Left lung (tissue), 10 donors: ENCODE data around the gene PDE4D. TPM values are rescaled to one million over a fixed set of nuclear protein-coding genes. Genes with fewer than 3 reads are reported as not detected.
A peak's percentile ranks its signal among the peaks of the same experiment; 100 is the strongest.

Source experiments
- ATAC-seq: fragments of 200-7000 bp; cut with Tn5 transposase; one replicate; pipeline ENCODE4 v1.9.1; 2020; ENCODE audit warnings: moderate library complexity
- DNase-seq, 4 donors: peaks; one replicate each; pipeline ENCODE4 v3.0.0-alpha.2; 2013 to 2020
- H3K27ac ChIP-seq, 2 donors: fragments of 200-600 bp; sonication (generic) in 1 of 2; one replicate each; pipeline versions ENCODE4 v1.5.0 to v1.8.0; 2020 to 2021
- H3K27me3 ChIP-seq, 2 donors: fragments of 200-600 bp; sonication (generic) in 1 of 2; one replicate each; pipeline versions ENCODE4 v1.5.0 to v1.8.0; 2020 to 2021
- H3K36me3 ChIP-seq, 2 donors: fragments of 200-600 bp; sonication (generic) in 1 of 2; one replicate each; pipeline versions ENCODE4 v1.5.0 to v1.8.0; 2020 to 2021
- H3K4me1 ChIP-seq, 2 donors: fragments of 200-600 bp; one replicate each; pipeline ENCODE4 v1.8.0; 2021
- H3K4me3 ChIP-seq, 2 donors: fragments of 200-600 bp; sonication (generic) in 1 of 2; one replicate each; pipeline versions ENCODE4 v1.5.0 to v1.8.0; 2020 to 2021; ENCODE audit warnings: mild to moderate bottlenecking in 1 of 2
- H3K9me3 ChIP-seq, 2 donors: fragments of 200-600 bp; sonication (generic) in 1 of 2; one replicate each; pipeline versions ENCODE4 v1.5.0 to v1.8.0; 2020 to 2021
- intact Hi-C, 2 donors: fragments of 100-400 bp; cut with DNase I; formaldehyde crosslinking; loops; one replicate each; pipeline versions ENCODE4 v1.11.2 to v1.14.2; 2022
- polyA plus RNA-seq, 6 donors: library from polyadenylated mRNA; unstranded; fragments of 120-200 nt; gene quantifications; one replicate each; pipeline ENCODE4 v1.2.1, GENCODE V29; 2013; ENCODE audit not compliant: insufficient read length in 6 of 6
- total RNA-seq, 2 donors: library from RNA; stranded (reverse); fragmentation: NEBNext Ultra II Directional; extraction: Animal tissue kit (Norgen Biotek cat#: 25700); gene quantifications; one replicate each; pipeline ENCODE4 v1.2.1, GENCODE V29; 2021
- TF ChIP-seq, protein P1 (sequence below), 2 donors: fragments of 200-600 bp; sonication (generic) in 1 of 2; IDR thresholded peaks; one replicate each; pipeline versions ENCODE4 v1.5.0 to v1.8.0; 2021; ENCODE audit warnings: antibody characterized with exemption in 2 of 2
- donor health status: DM: no; HTN: yes; CAD: no.
- donor health status: DM: no; HTN: no; CAD: no.

Gene PDE4D
- total and polyA plus RNA-seq, 8 donors: 21.4 to 57.1 (median 25.4) TPM

DNA sequence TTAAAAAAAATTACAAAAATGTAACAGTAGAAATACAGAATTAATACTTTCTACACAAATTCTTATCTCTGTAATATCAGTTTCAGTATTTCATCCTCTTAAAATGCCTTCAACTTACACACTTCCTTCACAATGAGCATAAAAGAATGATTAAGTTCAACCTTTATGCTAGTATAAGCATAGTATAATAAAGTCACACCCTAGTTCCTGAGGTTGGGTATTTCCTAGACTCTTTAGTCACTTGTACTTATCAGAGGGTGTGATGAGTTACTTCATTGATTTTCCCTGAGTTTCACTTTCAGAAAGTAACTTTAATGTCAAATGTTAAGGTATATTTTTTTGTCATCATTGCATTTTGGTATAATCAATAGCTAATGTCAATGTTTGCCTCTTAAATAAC lies 302.4 kb downstream of the PDE4D start:
- intact Hi-C loops: no loop called here
- no peaks in the 10 kb centered on the region for H3K9me3 ChIP-seq
- no peak overlapping the region for H3K27ac ChIP-seq
- no peaks in the 10 kb centered on the region for H3K36me3 ChIP-seq
- no peak for DNase-seq
- H3K27me3 ChIP-seq: no peaks in the 10 kb centered on the region
- TF ChIP-seq, protein P1, sequence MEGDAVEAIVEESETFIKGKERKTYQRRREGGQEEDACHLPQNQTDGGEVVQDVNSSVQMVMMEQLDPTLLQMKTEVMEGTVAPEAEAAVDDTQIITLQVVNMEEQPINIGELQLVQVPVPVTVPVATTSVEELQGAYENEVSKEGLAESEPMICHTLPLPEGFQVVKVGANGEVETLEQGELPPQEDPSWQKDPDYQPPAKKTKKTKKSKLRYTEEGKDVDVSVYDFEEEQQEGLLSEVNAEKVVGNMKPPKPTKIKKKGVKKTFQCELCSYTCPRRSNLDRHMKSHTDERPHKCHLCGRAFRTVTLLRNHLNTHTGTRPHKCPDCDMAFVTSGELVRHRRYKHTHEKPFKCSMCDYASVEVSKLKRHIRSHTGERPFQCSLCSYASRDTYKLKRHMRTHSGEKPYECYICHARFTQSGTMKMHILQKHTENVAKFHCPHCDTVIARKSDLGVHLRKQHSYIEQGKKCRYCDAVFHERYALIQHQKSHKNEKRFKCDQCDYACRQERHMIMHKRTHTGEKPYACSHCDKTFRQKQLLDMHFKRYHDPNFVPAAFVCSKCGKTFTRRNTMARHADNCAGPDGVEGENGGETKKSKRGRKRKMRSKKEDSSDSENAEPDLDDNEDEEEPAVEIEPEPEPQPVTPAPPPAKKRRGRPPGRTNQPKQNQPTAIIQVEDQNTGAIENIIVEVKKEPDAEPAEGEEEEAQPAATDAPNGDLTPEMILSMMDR (IDR thresholded peaks at IDR 0.05): no peak
- H3K4me1 ChIP-seq: no peaks in the 10 kb centered on the region
- H3K4me3 ChIP-seq: no peak overlapping the region
- ATAC-seq: no peak

DNA sequence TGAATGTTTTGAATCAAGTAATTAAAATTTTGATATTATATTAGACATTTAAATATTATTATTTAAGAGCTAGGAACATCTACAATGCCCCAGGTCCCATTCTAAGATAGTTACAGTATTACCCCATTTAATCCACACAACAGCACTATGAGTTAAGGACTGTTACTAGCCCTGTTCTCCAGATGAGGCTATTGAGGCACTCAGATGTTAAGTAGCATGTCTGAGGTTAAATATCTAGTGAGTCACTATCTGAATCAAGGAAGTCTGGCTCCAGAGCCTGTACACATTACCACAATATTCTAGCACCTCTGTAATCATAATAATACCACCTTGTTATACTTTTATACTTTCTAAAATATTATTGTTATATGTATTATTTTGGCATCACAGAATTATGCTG lies 304.6 kb downstream of the PDE4D start:
- TF ChIP-seq, protein P1 (IDR thresholded peaks at IDR 0.05): no peak
- H3K27me3 ChIP-seq: no peaks in the 10 kb centered on the region
- ATAC-seq: peak; percentile 57
- no peaks in the 10 kb centered on the region for H3K4me1 ChIP-seq
- H3K36me3 ChIP-seq: no peaks in the 10 kb centered on the region
- intact Hi-C loops: no loop called here
- no peak overlapping the region for H3K4me3 ChIP-seq
- no peaks in the 10 kb centered on the region for H3K9me3 ChIP-seq
- no peak for DNase-seq
- H3K27ac ChIP-seq: peak overlapping the region in 1 of 2 donors; percentile 15

DNA sequence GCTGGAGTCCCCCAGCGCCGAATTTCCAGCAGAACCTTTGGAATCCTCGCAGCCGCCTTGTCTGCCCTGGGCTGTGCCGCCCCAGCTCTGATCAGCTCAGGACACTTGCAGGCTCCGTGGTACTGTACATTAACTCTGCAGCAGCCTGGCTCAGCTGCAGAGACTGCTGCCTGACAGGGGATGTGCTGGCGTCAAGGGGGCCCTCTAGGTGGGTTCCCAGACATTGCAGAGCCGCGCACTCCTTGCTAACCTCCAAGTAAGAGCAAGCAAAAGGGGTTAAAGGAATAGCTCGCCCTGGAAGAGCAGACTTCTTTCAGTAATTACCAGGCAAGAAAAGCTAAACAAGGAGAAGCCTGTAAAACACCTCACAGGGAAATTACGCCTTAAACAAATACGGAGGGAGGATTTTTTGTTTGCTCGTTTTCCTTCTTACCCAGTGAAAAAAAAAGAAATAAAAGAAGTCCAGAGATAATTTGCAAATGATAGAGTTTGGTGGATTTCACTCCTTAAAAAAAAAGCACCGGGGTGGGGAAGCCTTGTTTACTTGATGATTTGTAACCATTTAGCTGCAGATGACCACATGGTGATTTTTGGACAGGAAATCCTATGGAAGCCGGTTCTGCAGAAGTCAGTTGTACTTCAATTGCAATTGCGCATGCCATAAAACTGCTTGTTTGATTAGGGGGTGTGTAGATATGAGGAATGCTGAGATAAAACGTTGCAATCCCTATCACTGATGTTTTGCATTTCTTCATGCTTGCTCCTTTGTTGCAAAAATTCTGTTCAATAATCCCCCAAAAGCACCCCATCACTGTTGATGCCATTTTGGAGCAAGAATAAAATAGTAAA lies 305.8 kb downstream of the PDE4D start:
- Histone ChIP-seq H3K9me3 (no peaks in the 10 kb centered on the region), H3K4me1 (no peaks in the 10 kb centered on the region), H3K4me3 (peak overlapping the region; percentile 23 to 29), H3K36me3 (no peaks in the 10 kb centered on the region), H3K27me3 (no peaks in the 10 kb centered on the region), H3K27ac (peak overlapping the region in 1 of 2 donors; percentile 46)
- intact Hi-C loops: no loop called here
- DNase-seq: peak; percentile 56 to 81 (median 72)
- peak; percentile 81 for ATAC-seq
- TF ChIP-seq, protein P1 (IDR thresholded peaks at IDR 0.05): no peak

DNA sequence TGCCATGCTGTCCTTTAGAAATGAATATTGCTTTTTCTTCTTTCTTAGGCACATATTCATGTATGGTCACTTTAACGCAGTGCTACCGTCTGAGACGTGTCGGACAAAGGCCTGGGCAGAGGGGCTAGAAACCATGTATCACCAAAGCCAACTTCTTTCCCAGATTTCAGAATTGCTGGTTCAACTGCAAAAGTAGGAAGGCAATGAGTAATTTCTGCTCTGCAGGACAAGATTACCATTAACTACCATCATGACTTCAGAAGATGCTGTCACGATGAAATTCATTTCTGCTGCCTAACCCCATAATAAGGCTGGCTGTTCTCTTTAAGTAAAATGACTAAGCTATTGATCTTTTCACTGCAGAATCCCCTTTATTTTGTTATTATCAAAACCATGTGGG lies 306.7 kb downstream of the PDE4D start:
- Histone ChIP-seq H3K4me3 (peak overlapping the region in 1 of 2 donors; percentile 29), H3K27me3 (no peaks in the 10 kb centered on the region), H3K27ac (peak overlapping the region in 1 of 2 donors; percentile 46), H3K4me1 (no peaks in the 10 kb centered on the region), H3K9me3 (no peaks in the 10 kb centered on the region), H3K36me3 (no peaks in the 10 kb centered on the region)
- TF ChIP-seq, protein P1 (IDR thresholded peaks at IDR 0.05): no peak
- ATAC-seq (no peak), DNase-seq (no peak)
- intact Hi-C loops: no loop called here
